HepG2 (cell line): Measurements from ENCODE around the gene IRF7. TPM values are rescaled to one million over a fixed set of nuclear protein-coding genes. Genes with fewer than 3 reads are reported as not detected.

Experiments
- AGO1 ChIP-seq: fragments of 200-400 bp; formaldehyde crosslinking; IDR thresholded peaks from 2 replicates; pipeline ENCODE4 v1.6.1; 2017; ENCODE audit warnings: mild to moderate bottlenecking, low read depth, low read length, moderate library complexity; ENCODE audit not compliant: poor library complexity, severe bottlenecking
- FOXA1 ChIP-seq, 2 experiments: fragments of 450-650 bp in 1 of 2; sonication (generic) in 1 of 2; formaldehyde crosslinking in 1 of 2; IDR thresholded peaks; 2 replicates each; pipeline versions ENCODE4 v1.4.0 to v1.6.1; 2016 to 2020; ENCODE audit warnings: missing genetic modification reagents in 1 of 2
- HNF1A ChIP-seq, 2 experiments: sonication (generic) in 1 of 2; formaldehyde crosslinking in 1 of 2; IDR thresholded peaks; 2 replicates each; pipeline versions ENCODE4 v1.4.0 to v1.6.1; 2016 to 2020; ENCODE audit warnings: borderline replicate concordance in 1 of 2, low read depth in 1 of 2, mild to moderate bottlenecking in 1 of 2, missing genetic modification reagents in 1 of 2
- JUNB ChIP-seq: sonication (generic); formaldehyde crosslinking; IDR thresholded peaks from 2 replicates; pipeline ENCODE4 v1.8.0; 2022; ENCODE audit warnings: missing genetic modification reagents, mild to moderate bottlenecking, borderline replicate concordance
- KMT2A ChIP-seq: sonication (generic); formaldehyde crosslinking; IDR thresholded peaks from 2 replicates; pipeline ENCODE4 v1.4.0; 2020; ENCODE audit warnings: missing genetic modification reagents
- SNAPC4 ChIP-seq: sonication (generic); formaldehyde crosslinking; IDR thresholded peaks from 2 replicates; pipeline ENCODE4 v1.4.0; 2020; ENCODE audit warnings: mild to moderate bottlenecking, missing genetic modification reagents
- SRSF1 ChIP-seq: fragments of 200-400 bp; formaldehyde crosslinking; optimal IDR thresholded peaks from 2 replicates; pipeline ENCODE3; 2017; ENCODE audit warnings: mild to moderate bottlenecking, low read depth, low read length, moderate library complexity
- SUZ12 ChIP-seq: fragments of 150-350 bp; IDR thresholded peaks from 2 replicates; pipeline ENCODE4 v1.6.1; 2014; ENCODE audit warnings: low read depth, low read length
- ZHX1 ChIP-seq: sonication (generic); formaldehyde crosslinking; IDR thresholded peaks from 2 replicates; pipeline ENCODE4 v1.8.1; 2022; ENCODE audit warnings: low read depth, mild to moderate bottlenecking, missing genetic modification reagents
- ZMAT5 ChIP-seq: sonication (generic); formaldehyde crosslinking; IDR thresholded peaks from 2 replicates; pipeline ENCODE4 v1.5.0; 2020; ENCODE audit warnings: mild to moderate bottlenecking, low read depth, missing genetic modification reagents, borderline replicate concordance
- ZNF18 ChIP-seq: sonication (generic); formaldehyde crosslinking; IDR thresholded peaks from 2 replicates; pipeline ENCODE4 v1.8.0; 2022; ENCODE audit warnings: mild to moderate bottlenecking, missing genetic modification reagents; ENCODE audit not compliant: insufficient replicate concordance
- ZNF292 ChIP-seq: sonication (generic); formaldehyde crosslinking; IDR thresholded peaks from 2 replicates; pipeline ENCODE4 v1.8.1; 2022; ENCODE audit warnings: mild to moderate bottlenecking, low read depth, missing genetic modification reagents, borderline replicate concordance
- ZNF562 ChIP-seq: sonication (generic); formaldehyde crosslinking; IDR thresholded peaks from 2 replicates; pipeline ENCODE4 v1.8.0; 2022; ENCODE audit warnings: missing genetic modification reagents, borderline replicate concordance
- ZSCAN22 ChIP-seq: sonication (generic); formaldehyde crosslinking; IDR thresholded peaks from 2 replicates; pipeline ENCODE4 v1.4.0; 2020; ENCODE audit warnings: mild to moderate bottlenecking, missing genetic modification reagents
- polyA plus RNA-seq, 8 experiments: library from polyadenylated mRNA; depleted of rRNA in 3 of 8; stranded (reverse) in 7 of 8; unstranded in 1 of 8; fragments of >200 nt; fragmentation: Illumina TruSeq in 4 of 8; extraction: Trizol in 4 of 8; gene quantifications; 2 replicates each; pipeline versions ENCODE4 v1.2.1 to v1.2.3, GENCODE V29; 2011 to 2016; ENCODE audit warnings: low read depth in 4 of 8, missing spikeins in 1 of 8, mixed read lengths in 1 of 8; ENCODE audit not compliant: insufficient read depth in 1 of 8
- total RNA-seq, 5 experiments: library from RNA; depleted of rRNA; stranded (reverse); fragments of >200 nt; fragmentation: Illumina TruSeq; extraction: Trizol; gene quantifications; 2 replicates each; pipeline ENCODE4 v1.2.3, GENCODE V29; 2016; ENCODE audit warnings: low read depth in 1 of 5

IRF7 gene
- total and polyA plus RNA-seq, 2 of the 13 experiments (the other 11 are each of a cell fraction or from before 2014, with no cell fraction given) = not detected

GRCh38 chr11:587978-588380, 27.8 kb downstream of the IRF7 start (continued):
- TF ChIP-seq ZMAT5 (no peak), SUZ12 (no peak), AGO1 (no peak), JUNB (CRISPR knock-in tag) (peak; percentile 85), ZNF562 (no peak), HNF1A (IDR thresholded peaks at IDR 0.05; ENCODE audit: low read depth) (no peak), HNF1A (CRISPR knock-in tag; IDR thresholded peaks at IDR 0.05; ENCODE audit: borderline replicate concordance) (no peak), SRSF1 (no peak), KMT2A (CRISPR knock-in tag) (peak; percentile 79), ZSCAN22 (no peak), FOXA1 (IDR thresholded peaks at IDR 0.05) (no peak), FOXA1 (CRISPR knock-in tag; IDR thresholded peaks at IDR 0.05) (0 out of 2 replicates have a peak, but pooled peaks have one; percentile 5), ZHX1 (CRISPR knock-in tag) (peak; percentile 78), ZNF18 (CRISPR knock-in tag) (no peak), ZNF292 (peak; percentile 88; the same call in 1 of the 2 replicates), SNAPC4 (no peak)
